ENCODE measurements around the gene KIAA0930. TPM values are rescaled to one million over a fixed set of nuclear protein-coding genes. Genes with fewer than 3 reads are reported as not detected.

KIAA0930 gene
- total and polyA plus RNA-seq, 2 experiments from 2014 or later = 15.0 to 78.6 TPM

- Histone ChIP-seq H3F3A (replicated peaks; ENCODE audit: low read depth) (no peaks in the 10 kb centered on the region; the same call in 1 of the 2 replicates), H3K27me3 (ENCODE audit: insufficient read depth) (no peaks in the 10 kb centered on the region), H4K20me1 (replicated peaks; ENCODE audit: insufficient read depth) (peaks cover 12% of the 10 kb centered on the region), H3K4me2 (no peak overlapping the region), H2AFZ (no peak overlapping the region), H3K36me3 (ENCODE audit: insufficient read depth) (no peaks in the 10 kb centered on the region), H3K79me2 (replicated peaks; ENCODE audit: insufficient read depth) (peaks cover 24% of the 10 kb centered on the region), H3K27ac (ENCODE audit: low read depth) (no peak overlapping the region), H3K4me1 (ENCODE audit: insufficient read depth) (peaks cover 10% of the 10 kb centered on the region), H3K9me2 (ENCODE audit: insufficient read depth) (no peaks in the 10 kb centered on the region), H3K4me3 (no peak overlapping the region)
- ATAC-seq (no peak), DNase-seq (ENCODE audit: low spot score) (no peak)
- H3K9me3 Mint-ChIP-seq = no peaks in the 10 kb centered on the region
- peaks cover 34% of the 10 kb centered on the region for H3K4me1 Mint-ChIP-seq
- peak overlapping the region; percentile 80 for H3K27ac Mint-ChIP-seq
- peaks cover 7% of the 10 kb centered on the region for H3K27me3 Mint-ChIP-seq (ENCODE audit: insufficient read depth, low read depth, poor library complexity)
- H3K4me3 Mint-ChIP-seq = peak overlapping the region; percentile 36; the same call in 1 of the 3 replicates
- peaks cover 6% of the 10 kb centered on the region; the same call in 2 of the 3 replicates for H3K36me3 Mint-ChIP-seq (ENCODE audit: low read depth)
- TF ChIP-seq ETS1 (IDR thresholded peaks at IDR 0.05) = no peak
- TF ChIP-seq ZNF462 (CRISPR knock-in tag; IDR thresholded peaks at IDR 0.05) = no peak
- no peak for TF ChIP-seq REST (IDR thresholded peaks at IDR 0.05; ENCODE audit: unreplicated experiment)
- TF ChIP-seq NANOG (IDR thresholded peaks at IDR 0.05; ENCODE audit: borderline replicate concordance) = no peak
- no peak for TF ChIP-seq STAT1 (IDR thresholded peaks at IDR 0.05; ENCODE audit: unreplicated experiment)
Measured at GRCh38 chr22:45211435-45211834, 29.3 kb downstream of the KIAA0930 start.

Measured in GM23338 (cell line).